K562 (cell line): ENCODE results near the gene NOL11. TPM values are rescaled to one million over a fixed set of nuclear protein-coding genes. Genes with fewer than 3 reads are reported as not detected.

Source experiments
- ATAC-seq: fragments of 200-7000 bp; cut with Tn5 transposase; 3 replicates; pipeline ENCODE4 v1.9.1; 2020; ENCODE audit warnings: moderate library complexity
- BruUV-seq: library from RNA; stranded (reverse); fragments of 400-500 nt; replicated peaks from 2 replicates; lab custom pipeline; 2021; lab: Mats Ljungman, UMichigan
- CTCF ChIA-PET: fragments of 300-600 bp; formaldehyde crosslinking; extraction: SDS; loops from one replicate; lab custom pipeline; 2021; ENCODE audit warnings: low intra/inter-chr PET ratio; lab: Yijun Ruan, JAX
- POLR2A ChIA-PET: fragments of 300-600, 350-650 bp; sonication (Branson Sonifier 250); formaldehyde crosslinking; extraction: SDS; loops from one replicate; lab custom pipeline; 2021; ENCODE audit warnings: antibody characterized with exemption, inconsistent platforms; lab: Yijun Ruan, JAX
- DNase-seq, 4 experiments: peaks; one replicate each; pipeline versions ENCODE4 v3.0.0 to v3.0.0-alpha.2; 2011 to 2018; ENCODE audit warnings: low spot score in 3 of 4, mixed read lengths in 3 of 4; ENCODE audit errors: extremely low read depth in 1 of 4
- FAIRE-seq: peaks from 2 replicates; lab custom pipeline; 2011; peaks lifted over from hg19 to GRCh38; lab: Jason Lieb, UNC
- H2AFZ ChIP-seq: 2 replicates; pipeline ENCODE4 v1.6.0; 2011; ENCODE audit warnings: low read depth, low read length, control low read depth, inconsistent platforms
- H3K27ac ChIP-seq: fragments of 200-600 bp; 3 replicates; pipeline ENCODE4 v1.8.0; 2011; ENCODE audit warnings: low read depth, mild to moderate bottlenecking, control low read depth, inconsistent platforms, low read length, moderate library complexity, mixed read lengths; ENCODE audit errors: extremely low read depth
- H3K27me3 ChIP-seq, 2 experiments: fragments of 300-600 bp in 1 of 2; 2 replicates in 1 of 2; 3 replicates in 1 of 2; pipeline versions ENCODE4 v1.6.0 to v1.8.0; 2011; ENCODE audit warnings: inconsistent platforms in 2 of 2, low read length in 2 of 2, mild to moderate bottlenecking in 1 of 2, mixed read lengths in 1 of 2, moderate library complexity in 1 of 2; ENCODE audit not compliant: control insufficient read depth in 2 of 2, insufficient read depth in 2 of 2
- H3K36me3 ChIP-seq: fragments of 300-600 bp; 3 replicates; pipeline ENCODE4 v1.8.0; 2011; ENCODE audit warnings: mild to moderate bottlenecking, low read length, inconsistent platforms; ENCODE audit not compliant: control insufficient read depth, insufficient read depth
- H3K4me1 ChIP-seq, 2 experiments: fragments of 200-600 bp in 1 of 2; replicated peaks in 1 of 2; 2 replicates in 1 of 2; 3 replicates in 1 of 2; pipeline versions ENCODE4 v1.5.1 to v1.8.0; 2011; ENCODE audit warnings: inconsistent platforms in 2 of 2, low read length in 2 of 2, mild to moderate bottlenecking in 1 of 2, mixed read lengths in 1 of 2, moderate library complexity in 1 of 2; ENCODE audit not compliant: control insufficient read depth in 2 of 2, insufficient read depth in 2 of 2
- H3K4me2 ChIP-seq: 2 replicates; pipeline ENCODE4 v1.6.1; 2011; ENCODE audit warnings: low read length, control low read depth, inconsistent platforms, mixed read lengths; ENCODE audit not compliant: insufficient read depth
- H3K4me3 ChIP-seq: fragments of 200-600 bp; sonication (generic), shearing (Covaris generic); 2 replicates; pipeline ENCODE4 v1.5.1; 2016; ENCODE audit warnings: control low read depth, inconsistent platforms
- H3K79me2 ChIP-seq: fragments of 200-600 bp; 3 replicates; pipeline ENCODE4 v1.8.0; 2011; ENCODE audit warnings: low read length, inconsistent platforms; ENCODE audit not compliant: control insufficient read depth, insufficient read depth
- H3K9ac ChIP-seq, 2 experiments: 2 replicates each; pipeline versions ENCODE4 v1.6.0 to v1.6.1; 2011; ENCODE audit warnings: low read depth in 2 of 2, low read length in 2 of 2, control low read depth in 1 of 2, inconsistent platforms in 1 of 2, mild to moderate bottlenecking in 1 of 2, mixed read lengths in 1 of 2; ENCODE audit not compliant: insufficient read depth in 1 of 2
- H3K9me1 ChIP-seq: one replicate; pipeline ENCODE4 v1.6.0; 2011; ENCODE audit warnings: inconsistent platforms, mild to moderate bottlenecking, low read length, moderate library complexity; ENCODE audit not compliant: control insufficient read depth, insufficient read depth
- H3K9me3 ChIP-seq: replicated peaks from 2 replicates; pipeline ENCODE4 v1.5.1; 2011; ENCODE audit warnings: low read depth, low read length, inconsistent platforms; ENCODE audit not compliant: control insufficient read depth, insufficient read depth
- H4K20me1 ChIP-seq: replicated peaks from 2 replicates; pipeline ENCODE4 v1.6.1; 2011; ENCODE audit warnings: low read length, inconsistent platforms, mixed read lengths; ENCODE audit not compliant: control insufficient read depth, insufficient read depth
- KLF10 ChIP-seq: fragments of 250-450 bp; sonication (Bioruptor Pico); IDR thresholded peaks from 2 replicates; pipeline ENCODE4 v1.6.1; 2021; ENCODE audit warnings: matching md5 sums
- MAFF ChIP-seq: IDR thresholded peaks from 2 replicates; pipeline ENCODE4 v1.6.1; 2012; ENCODE audit warnings: low read length, improper control_type of control experiment
- PML ChIP-seq: IDR thresholded peaks from 2 replicates; pipeline ENCODE4 v1.6.1; 2012; ENCODE audit warnings: low read length, inconsistent platforms
- RBFOX2 ChIP-seq: fragments of 200-400 bp; formaldehyde crosslinking; IDR thresholded peaks from 2 replicates; pipeline ENCODE4 v1.6.1; 2017; ENCODE audit warnings: low read depth, mild to moderate bottlenecking, low read length, moderate library complexity
- RBM22 ChIP-seq: fragments of 200-400 bp; formaldehyde crosslinking; IDR thresholded peaks from 2 replicates; pipeline ENCODE4 v1.6.1; 2018; ENCODE audit warnings: low read length, low read depth; ENCODE audit not compliant: poor library complexity, severe bottlenecking
- RBM34 ChIP-seq: fragments of 200-400 bp; formaldehyde crosslinking; IDR thresholded peaks from 2 replicates; pipeline ENCODE4 v1.6.1; 2018; ENCODE audit warnings: low read length, borderline replicate concordance; ENCODE audit not compliant: insufficient read depth
- RUNX1 ChIP-seq: sonication (generic); IDR thresholded peaks from 2 replicates; pipeline ENCODE4 v1.6.1; 2016; ENCODE audit warnings: antibody characterized with exemption, low read depth
- TARDBP ChIP-seq: fragments of 450-650 bp; IDR thresholded peaks from 2 replicates; pipeline ENCODE4 v1.6.1; 2016
- ZFP1 ChIP-seq: fragments of 450-650 bp; formaldehyde crosslinking; IDR thresholded peaks from 2 replicates; pipeline ENCODE4 v1.4.0; 2020; ENCODE audit warnings: mild to moderate bottlenecking, mixed read lengths
- ZNF263 ChIP-seq: sonication (generic); formaldehyde crosslinking; IDR thresholded peaks from 2 replicates; pipeline ENCODE4 v1.8.0; 2022; ENCODE audit warnings: mild to moderate bottlenecking, missing genetic modification reagents, borderline replicate concordance
- ZNF444 ChIP-seq: fragments of 250-450 bp; sonication (Bioruptor Pico); IDR thresholded peaks from 2 replicates; pipeline ENCODE4 v1.4.0; 2020; ENCODE audit warnings: mild to moderate bottlenecking, moderate library complexity
- WGBS: fragments of 100-300 bp; shearing (Covaris generic); methylation state at CpG from one replicate; pipeline ENCODE4 v1.1.6; 2016; ENCODE audit warnings: low coverage, mixed read lengths; ENCODE audit not compliant: insufficient coverage; ENCODE audit errors: missing lambda C conversion rate; 5-methylcytosine and 5-hydroxymethylcytosine counted together
- in situ Hi-C: fragments of 300-500 bp; cut with MboI; formaldehyde crosslinking; loops from 4 replicates; pipeline ENCODE4 v1.15.0; 2018; ENCODE audit warnings: inconsistent platforms, mixed read lengths
- intact Hi-C: fragments of 100-400 bp; cut with micrococcal nuclease; formaldehyde crosslinking; loops from 2 replicates; pipeline ENCODE4 v1.14.2; 2022
- polyA plus RNA-seq, 8 experiments: library from polyadenylated mRNA; depleted of rRNA in 4 of 8; stranded (reverse) in 5 of 8; unstranded in 3 of 8; fragments of >200 nt; fragmentation: Nextera tagmentation in 2 of 8; fragmentation: Illumina TruSeq in 1 of 8; extraction: Ambion mirVana in 2 of 8; extraction: Trizol in 1 of 8; gene quantifications; 2 replicates each; pipeline versions ENCODE4 v1.2.1 to v1.2.3, GENCODE V29; 2011 to 2014; ENCODE audit warnings: inconsistent platforms in 1 of 8, missing spikeins in 1 of 8
- total RNA-seq, 7 experiments: library from RNA; depleted of rRNA in 6 of 7; stranded (reverse); fragments of >200 nt in 6 of 7; fragmentation: Illumina TruSeq in 2 of 7; extraction: Trizol in 2 of 7; gene quantifications; 2 replicates each; pipeline versions ENCODE4 v1.2.1 to v1.2.3, GENCODE V29; 2011 to 2021; ENCODE audit warnings: low replicate concordance in 1 of 7
- TF ChIP-seq, protein P1 (sequence below), 2 experiments: fragments of 450-650 bp; formaldehyde crosslinking in 1 of 2; IDR thresholded peaks; 2 replicates each; pipeline versions ENCODE4 v1.4.0 to v1.6.1; 2014 to 2020; ENCODE audit warnings: mild to moderate bottlenecking in 2 of 2, borderline replicate concordance in 1 of 2, low read depth in 1 of 2
- TF ChIP-seq, protein P2 (sequence below): sonication (generic); formaldehyde crosslinking; IDR thresholded peaks from 2 replicates; pipeline ENCODE4 v1.8.1; 2023; ENCODE audit warnings: mild to moderate bottlenecking, missing genetic modification reagents, moderate library complexity

Gene NOL11
- total and polyA plus RNA-seq, 9 of the 15 experiments (the other 6 are each of a cell fraction or from before 2014, with no cell fraction given) = 61.1 to 175 (median 121) TPM

DNA sequence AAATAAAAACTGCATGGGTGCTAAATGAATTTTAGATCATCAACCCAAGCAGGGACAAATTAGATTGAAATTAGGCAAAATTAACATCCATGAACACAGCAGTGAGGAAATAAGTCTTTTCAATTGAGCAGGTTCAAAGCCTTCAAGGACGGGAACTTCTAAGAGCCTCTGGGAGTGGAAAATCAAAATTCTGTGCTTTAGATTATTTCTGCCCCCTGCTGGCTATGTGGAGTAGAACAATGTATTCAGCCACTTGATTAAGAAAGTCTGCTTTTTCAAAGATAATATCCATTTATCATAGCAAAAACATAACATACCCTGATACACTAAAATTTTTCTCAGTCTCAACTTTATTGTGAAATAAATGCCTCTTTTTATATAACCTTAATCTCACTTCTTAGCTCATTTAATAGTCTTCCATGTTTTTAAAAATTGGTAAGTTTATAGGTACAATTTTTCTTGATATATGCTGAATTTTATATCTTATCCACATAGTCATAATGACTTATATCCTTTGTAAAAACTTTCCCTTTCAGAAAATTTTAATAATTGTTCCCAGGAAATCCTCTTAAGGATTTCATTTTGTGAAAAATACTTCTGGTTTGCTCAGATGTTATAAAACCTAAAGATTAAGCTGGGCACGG lies 28.1 kb upstream of the NOL11 start:
- CTCF ChIA-PET = interaction anchor here (0.5 to 1.1 kb wide), 6 partner anchors 13 to 311 kb away, joined by 3 to 6 read pairs (median 3); no protein-coding TSS in a partner anchor
- ATAC-seq (peak; percentile 65; the same call in 2 of the 3 replicates), DNase-seq (peak; percentile 61 to 71 (median 68)), FAIRE-seq (peak; percentile 92)
- Histone ChIP-seq H3K9ac (no peak overlapping the region), H3K4me2 (no peak overlapping the region), H3K36me3 (no peaks in the 10 kb centered on the region), H3K9me3 (no peaks in the 10 kb centered on the region), H4K20me1 (0 out of 2 replicates have a peak, but pooled peaks cover 2% of the 10 kb centered on the region), H2AFZ (no peak overlapping the region), H3K9me1 (no peaks in the 10 kb centered on the region), H3K27ac (no peak overlapping the region), H3K4me3 (no peak overlapping the region), H3K4me1 (no peaks in the 10 kb centered on the region; a peak in 1 of 5 replicates), H3K79me2 (no peaks in the 10 kb centered on the region), H3K27me3 (peaks cover 27 to 32% of the 10 kb centered on the region in 2 experiments; a peak in 4 of 5 replicates)
- in situ Hi-C loops = loop anchor here (25.0 kb wide), 1 partner anchor 302 kb away; the partner anchor contains the start of gene PITPNC1
- intact Hi-C loops = loop anchor here (1.0 to 5.0 kb wide), 3 partner anchors 130 to 412 kb away; partner anchors contain the start of gene PITPNC1
- no TSS peak for BruUV-seq
- POLR2A ChIA-PET = no interaction called here
- 2% methylated on average over 2 of the region's 2 CpGs for WGBS
- TF ChIP-seq ZNF444 (CRISPR knock-in tag) (no peak), KLF10 (CRISPR knock-in tag) (no peak), MAFF (no peak), ZNF263 (no peak), RBM34 (no peak), PML (no peak), TARDBP (no peak), RBFOX2 (no peak), RUNX1 (no peak), RBM22 (no peak), ZFP1 (no peak)
- TF ChIP-seq, protein P1, sequence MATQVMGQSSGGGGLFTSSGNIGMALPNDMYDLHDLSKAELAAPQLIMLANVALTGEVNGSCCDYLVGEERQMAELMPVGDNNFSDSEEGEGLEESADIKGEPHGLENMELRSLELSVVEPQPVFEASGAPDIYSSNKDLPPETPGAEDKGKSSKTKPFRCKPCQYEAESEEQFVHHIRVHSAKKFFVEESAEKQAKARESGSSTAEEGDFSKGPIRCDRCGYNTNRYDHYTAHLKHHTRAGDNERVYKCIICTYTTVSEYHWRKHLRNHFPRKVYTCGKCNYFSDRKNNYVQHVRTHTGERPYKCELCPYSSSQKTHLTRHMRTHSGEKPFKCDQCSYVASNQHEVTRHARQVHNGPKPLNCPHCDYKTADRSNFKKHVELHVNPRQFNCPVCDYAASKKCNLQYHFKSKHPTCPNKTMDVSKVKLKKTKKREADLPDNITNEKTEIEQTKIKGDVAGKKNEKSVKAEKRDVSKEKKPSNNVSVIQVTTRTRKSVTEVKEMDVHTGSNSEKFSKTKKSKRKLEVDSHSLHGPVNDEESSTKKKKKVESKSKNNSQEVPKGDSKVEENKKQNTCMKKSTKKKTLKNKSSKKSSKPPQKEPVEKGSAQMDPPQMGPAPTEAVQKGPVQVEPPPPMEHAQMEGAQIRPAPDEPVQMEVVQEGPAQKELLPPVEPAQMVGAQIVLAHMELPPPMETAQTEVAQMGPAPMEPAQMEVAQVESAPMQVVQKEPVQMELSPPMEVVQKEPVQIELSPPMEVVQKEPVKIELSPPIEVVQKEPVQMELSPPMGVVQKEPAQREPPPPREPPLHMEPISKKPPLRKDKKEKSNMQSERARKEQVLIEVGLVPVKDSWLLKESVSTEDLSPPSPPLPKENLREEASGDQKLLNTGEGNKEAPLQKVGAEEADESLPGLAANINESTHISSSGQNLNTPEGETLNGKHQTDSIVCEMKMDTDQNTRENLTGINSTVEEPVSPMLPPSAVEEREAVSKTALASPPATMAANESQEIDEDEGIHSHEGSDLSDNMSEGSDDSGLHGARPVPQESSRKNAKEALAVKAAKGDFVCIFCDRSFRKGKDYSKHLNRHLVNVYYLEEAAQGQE (IDR thresholded peaks at IDR 0.05; ENCODE audit: borderline replicate concordance) = peak; percentile 58; the same call in 1 of the 2 replicates
- TF ChIP-seq, protein P1 (CRISPR knock-in tag; IDR thresholded peaks at IDR 0.05; ENCODE audit: low read depth) = no peak
- TF ChIP-seq, protein P2, sequence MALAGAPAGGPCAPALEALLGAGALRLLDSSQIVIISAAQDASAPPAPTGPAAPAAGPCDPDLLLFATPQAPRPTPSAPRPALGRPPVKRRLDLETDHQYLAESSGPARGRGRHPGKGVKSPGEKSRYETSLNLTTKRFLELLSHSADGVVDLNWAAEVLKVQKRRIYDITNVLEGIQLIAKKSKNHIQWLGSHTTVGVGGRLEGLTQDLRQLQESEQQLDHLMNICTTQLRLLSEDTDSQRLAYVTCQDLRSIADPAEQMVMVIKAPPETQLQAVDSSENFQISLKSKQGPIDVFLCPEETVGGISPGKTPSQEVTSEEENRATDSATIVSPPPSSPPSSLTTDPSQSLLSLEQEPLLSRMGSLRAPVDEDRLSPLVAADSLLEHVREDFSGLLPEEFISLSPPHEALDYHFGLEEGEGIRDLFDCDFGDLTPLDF (CRISPR knock-in tag) = no peak
